HUES6 (cell line): Measurements from ENCODE around the gene NBEAL1.
"Not testable (repeated sequence)": the region's sequence is repeated elsewhere in the genome, so short reads cannot be mapped to it uniquely, and the experiment has no call there.

ENCODE experiments used
- H3K27ac ChIP-seq: 2 replicates; pipeline ENCODE4 v1.7.0; 2013; ENCODE audit warnings: low read depth, mild to moderate bottlenecking, low read length, inconsistent platforms
- H3K27me3 ChIP-seq: 2 replicates; pipeline ENCODE4 v1.6.1; 2013; ENCODE audit warnings: low read length; ENCODE audit not compliant: control insufficient read depth, insufficient read depth
- H3K36me3 ChIP-seq: 2 replicates; pipeline ENCODE4 v1.6.1; 2013; ENCODE audit warnings: low read length; ENCODE audit not compliant: control insufficient read depth, insufficient read depth
- H3K4me1 ChIP-seq: 2 replicates; pipeline ENCODE4 v1.6.1; 2013; ENCODE audit warnings: low read length; ENCODE audit not compliant: control insufficient read depth, insufficient read depth
- H3K4me3 ChIP-seq: 2 replicates; pipeline ENCODE4 v1.5.1; 2013; ENCODE audit warnings: low read depth, low read length
- H3K9ac ChIP-seq: one replicate; pipeline ENCODE4 v1.6.1; 2013; ENCODE audit warnings: mild to moderate bottlenecking, low read length
- H3K9me3 ChIP-seq: 2 replicates; pipeline ENCODE4 v1.6.1; 2013; ENCODE audit warnings: low read depth, low read length; ENCODE audit not compliant: control insufficient read depth, insufficient read depth

The NBEAL1 gene

DNA sequence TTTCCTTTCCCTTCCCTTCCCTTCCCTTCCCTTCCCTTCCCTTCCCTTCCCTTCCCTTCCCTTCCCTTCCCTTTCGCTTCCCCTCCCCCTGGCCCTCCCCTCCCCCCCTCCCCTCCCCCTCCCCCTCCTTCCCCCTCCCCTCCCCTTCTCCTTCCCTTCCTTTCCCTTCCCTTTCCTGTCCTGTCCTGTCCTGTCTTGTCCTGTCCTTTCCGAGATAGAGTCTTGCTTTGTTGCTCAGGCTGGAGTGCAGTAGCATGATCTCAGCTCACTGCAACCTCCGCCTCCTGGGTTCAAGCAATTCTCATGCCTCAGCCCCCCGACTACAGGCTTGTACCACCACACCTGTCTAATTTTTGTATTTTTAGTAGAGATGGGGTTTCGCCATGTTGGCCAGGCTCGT lies 24.5 kb downstream of the NBEAL1 start:
- not testable (repeated sequence) for H3K9me3 ChIP-seq, H3K36me3 ChIP-seq, H3K27ac ChIP-seq, H3K9ac ChIP-seq, H3K4me3 ChIP-seq, H3K4me1 ChIP-seq, H3K27me3 ChIP-seq

DNA sequence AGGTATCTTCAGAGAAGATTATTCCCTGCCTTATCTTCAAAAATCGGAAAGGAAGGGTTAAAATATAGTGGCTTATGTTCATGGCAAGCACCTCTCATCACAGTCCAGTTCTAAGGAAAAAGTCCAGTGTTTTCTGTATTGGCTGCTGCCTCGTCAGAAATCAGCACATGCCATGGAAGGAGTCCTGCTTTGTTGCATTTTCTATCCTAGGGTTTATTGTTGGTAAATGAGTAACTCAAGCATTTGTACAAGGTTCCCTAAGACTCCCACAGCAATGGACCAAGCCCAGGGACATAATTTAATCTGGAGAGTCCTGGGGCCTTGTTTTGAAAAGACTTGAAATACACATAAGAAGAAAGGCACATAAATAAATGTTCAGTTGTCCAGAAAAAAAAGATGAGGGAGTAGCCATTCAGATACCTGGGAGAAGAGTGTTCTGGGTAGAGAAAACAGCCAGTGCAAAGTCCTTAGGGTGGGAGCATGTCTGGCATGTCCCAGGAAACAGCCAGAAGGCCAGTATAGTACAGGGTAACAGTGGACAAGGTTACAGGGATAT lies 26.4 kb downstream of the NBEAL1 start:
- H3K27me3 ChIP-seq = no peaks in the 10 kb centered on the region
- no peaks in the 10 kb centered on the region for H3K4me1 ChIP-seq
- H3K4me3 ChIP-seq = no peak overlapping the region
- H3K36me3 ChIP-seq = peaks cover 9% of the 10 kb centered on the region; the same call in 1 of the 2 replicates
- no peak overlapping the region for H3K27ac ChIP-seq
- H3K9ac ChIP-seq = no peak overlapping the region
- H3K9me3 ChIP-seq = no peaks in the 10 kb centered on the region

DNA sequence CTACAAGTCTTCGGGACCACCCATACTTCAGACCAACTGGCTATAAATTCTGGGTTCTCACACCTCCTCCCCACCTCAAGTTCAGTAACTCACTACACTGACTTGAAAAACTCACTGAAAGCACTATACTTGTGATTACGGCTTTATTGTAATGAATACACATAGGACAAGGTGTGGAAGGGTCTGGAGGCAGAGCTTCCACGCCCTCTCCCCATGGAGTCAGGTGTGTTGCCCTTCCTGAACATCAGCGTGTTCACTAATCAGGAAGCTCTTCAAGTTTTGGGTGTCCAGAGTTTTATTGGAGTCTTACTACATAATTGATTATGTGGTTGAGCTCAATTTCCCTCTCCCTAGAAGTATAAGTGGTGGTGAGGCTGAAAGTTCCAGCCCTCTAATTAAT lies 27.5 kb downstream of the NBEAL1 start:
- H3K27ac ChIP-seq = no peak overlapping the region
- H3K9me3 ChIP-seq = no peaks in the 10 kb centered on the region
- no peaks in the 10 kb centered on the region for H3K27me3 ChIP-seq
- no peak overlapping the region for H3K4me3 ChIP-seq
- H3K9ac ChIP-seq = no peak overlapping the region
- H3K36me3 ChIP-seq = peaks cover 9% of the 10 kb centered on the region; the same call in 1 of the 2 replicates
- no peaks in the 10 kb centered on the region for H3K4me1 ChIP-seq

DNA sequence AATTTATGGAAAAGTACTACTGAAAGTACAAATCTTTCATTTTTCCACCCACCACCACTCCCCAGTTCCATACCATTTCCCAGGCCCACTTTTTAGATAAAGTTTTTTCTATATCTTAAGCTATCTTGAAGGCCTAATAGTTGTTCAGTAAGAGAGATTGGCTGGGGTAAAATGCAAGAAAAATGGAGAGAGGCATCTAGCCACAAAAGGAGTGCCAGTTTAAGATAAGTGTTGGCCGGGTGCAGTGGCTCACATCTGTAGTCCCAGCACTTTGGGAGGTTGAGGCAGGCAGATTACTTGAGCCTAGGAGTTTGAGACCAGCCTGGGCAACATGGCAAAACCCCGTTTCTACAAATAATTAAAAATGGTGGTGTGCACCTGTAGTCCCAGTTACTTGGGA lies 28.6 kb downstream of the NBEAL1 start:
- Histone ChIP-seq H3K27ac (no peak overlapping the region), H3K27me3 (no peaks in the 10 kb centered on the region), H3K4me3 (no peak overlapping the region), H3K9ac (no peak overlapping the region), H3K36me3 (peaks cover 9% of the 10 kb centered on the region; the same call in 1 of the 2 replicates), H3K9me3 (no peaks in the 10 kb centered on the region), H3K4me1 (no peaks in the 10 kb centered on the region)

DNA sequence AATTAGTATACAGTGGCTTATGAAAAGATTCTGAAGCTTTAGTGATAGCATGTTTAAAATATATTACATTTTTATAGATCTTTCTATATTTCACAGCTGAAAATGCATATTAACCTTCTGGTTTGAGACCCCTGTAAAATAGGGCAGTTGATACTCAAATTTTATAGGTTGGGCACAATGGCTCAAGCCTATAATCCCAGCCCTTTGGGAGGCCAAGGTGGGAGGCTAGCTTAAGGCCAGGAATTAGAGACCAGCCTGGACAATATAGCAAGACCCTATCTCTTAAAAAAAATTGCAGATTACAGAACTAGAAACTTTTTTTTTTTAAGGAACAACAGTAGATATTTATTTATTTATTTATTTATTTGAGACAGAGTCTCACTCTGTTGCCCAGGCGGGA lies 31.2 kb downstream of the NBEAL1 start:
- H3K4me3 ChIP-seq = no peak overlapping the region
- no peaks in the 10 kb centered on the region for H3K4me1 ChIP-seq
- H3K36me3 ChIP-seq = peaks cover 12% of the 10 kb centered on the region
- no peak overlapping the region for H3K9ac ChIP-seq
- H3K27me3 ChIP-seq = no peaks in the 10 kb centered on the region
- no peak overlapping the region for H3K27ac ChIP-seq
- no peaks in the 10 kb centered on the region for H3K9me3 ChIP-seq

DNA sequence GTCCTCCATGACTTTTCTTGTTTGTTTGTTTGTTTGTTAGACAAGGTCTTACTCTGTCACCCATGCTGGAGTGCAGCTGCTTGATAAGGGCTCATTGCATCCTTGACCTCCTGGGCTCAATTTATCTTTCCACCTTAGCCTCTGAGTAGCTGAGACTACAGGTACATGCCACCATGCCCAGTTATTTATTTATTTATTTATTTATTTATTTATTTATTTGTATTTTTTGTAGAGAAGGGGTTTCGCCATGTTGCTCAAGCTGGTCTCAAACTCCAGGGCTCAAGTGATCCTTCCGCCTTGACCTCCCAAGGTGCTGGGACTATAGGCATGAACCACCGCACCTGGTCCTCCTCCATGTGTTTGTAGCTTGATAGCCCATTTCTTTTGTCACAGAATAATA lies 37.9 kb downstream of the NBEAL1 start:
- Histone ChIP-seq H3K9ac (no peak overlapping the region), H3K27me3 (no peaks in the 10 kb centered on the region), H3K36me3 (peaks cover 7% of the 10 kb centered on the region), H3K9me3 (no peaks in the 10 kb centered on the region), H3K27ac (no peak overlapping the region), H3K4me3 (no peak overlapping the region), H3K4me1 (no peaks in the 10 kb centered on the region)

DNA sequence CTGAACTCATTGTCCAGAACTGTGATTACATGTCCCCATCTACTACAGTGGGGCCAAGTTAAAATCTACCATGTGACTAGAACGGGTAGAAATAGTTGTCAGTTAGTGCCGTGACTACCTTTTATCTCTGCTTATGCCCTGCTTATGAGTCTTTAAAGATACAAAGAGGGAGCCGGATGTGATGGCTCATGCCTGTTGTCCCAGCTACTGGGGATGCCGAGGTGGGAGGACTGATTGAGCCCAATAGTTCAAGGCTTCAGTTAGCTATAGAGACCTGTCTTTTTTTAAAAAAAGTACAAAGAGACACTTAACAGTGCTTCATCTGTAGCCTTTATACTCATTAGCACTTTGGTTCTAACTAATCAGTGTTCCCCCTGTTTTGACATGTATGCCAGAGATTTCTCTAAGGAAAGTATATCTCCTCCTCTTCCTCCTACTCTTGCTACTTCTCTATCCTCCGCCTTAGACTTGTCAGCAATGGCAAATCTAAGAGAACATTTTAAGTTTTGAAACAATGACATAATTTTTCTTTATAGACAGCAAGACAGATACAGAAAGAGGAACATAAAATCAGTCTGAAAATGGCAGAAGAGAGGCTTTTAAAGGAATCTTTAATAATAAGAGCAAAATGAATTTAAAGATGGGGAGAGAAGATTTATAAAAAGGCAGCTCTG lies 45.0 kb downstream of the NBEAL1 start:
- Histone ChIP-seq H3K27ac (no peak overlapping the region), H3K4me3 (no peak overlapping the region), H3K27me3 (no peaks in the 10 kb centered on the region), H3K9me3 (no peaks in the 10 kb centered on the region; the same call in 1 of the 2 replicates), H3K9ac (no peak overlapping the region), H3K36me3 (peaks cover 10% of the 10 kb centered on the region), H3K4me1 (peaks cover 7% of the 10 kb centered on the region; the same call in 1 of the 2 replicates)

DNA sequence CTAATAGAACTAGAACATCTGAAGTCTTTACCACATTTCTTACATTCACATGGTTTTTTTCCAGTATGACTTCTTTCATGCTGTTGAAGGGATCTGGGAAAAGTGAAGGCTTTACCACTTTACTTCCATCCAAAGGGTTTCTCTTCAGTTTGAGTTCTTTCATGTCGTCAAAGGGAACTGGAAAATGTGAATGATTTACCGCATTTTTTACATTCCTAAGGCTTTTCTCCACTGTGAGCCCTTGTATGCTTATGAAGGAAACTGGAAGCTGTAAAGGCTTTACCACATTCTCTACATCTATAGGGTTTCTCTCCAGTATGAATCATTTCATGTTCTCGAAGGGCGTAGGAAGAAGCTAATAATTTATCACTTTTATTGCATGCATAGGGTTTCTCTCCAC lies 46.7 kb downstream of the NBEAL1 start:
- Histone ChIP-seq H3K36me3 (peaks cover 10% of the 10 kb centered on the region), H3K9me3 (peaks cover 2% of the 10 kb centered on the region; the same call in 1 of the 2 replicates), H3K27me3 (no peaks in the 10 kb centered on the region), H3K4me1 (peaks cover 7% of the 10 kb centered on the region; the same call in 1 of the 2 replicates), H3K27ac (peak overlapping the region; percentile 56; the same call in 1 of the 2 replicates), H3K9ac (no peak overlapping the region), H3K4me3 (no peak overlapping the region)

DNA sequence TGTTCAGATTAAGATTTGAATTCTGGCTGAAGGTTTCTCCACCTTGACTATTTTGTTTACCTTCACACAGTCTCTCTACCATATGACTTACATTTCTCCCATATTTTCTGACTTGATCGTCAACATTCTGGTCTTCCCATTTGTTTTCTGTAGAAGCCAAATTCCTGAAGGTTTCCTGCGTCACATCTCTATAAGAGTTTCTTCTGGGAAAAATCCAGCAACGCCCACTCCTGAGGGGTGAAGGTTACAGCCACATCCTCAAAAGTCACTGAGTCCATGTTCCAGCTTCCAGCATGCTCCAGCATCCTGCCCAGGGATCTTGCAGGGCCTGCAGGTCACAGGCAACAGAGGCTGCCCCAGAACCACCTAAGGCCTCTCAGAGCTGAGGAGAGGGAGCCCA lies 47.5 kb downstream of the NBEAL1 start:
- Histone ChIP-seq H3K36me3 (peaks cover 10% of the 10 kb centered on the region), H3K9me3 (peaks cover 3% of the 10 kb centered on the region), H3K4me1 (peaks cover 7% of the 10 kb centered on the region; the same call in 1 of the 2 replicates), H3K27ac (peak overlapping the region; percentile 8; the same call in 1 of the 2 replicates), H3K9ac (no peak overlapping the region), H3K4me3 (no peak overlapping the region), H3K27me3 (no peaks in the 10 kb centered on the region)

DNA sequence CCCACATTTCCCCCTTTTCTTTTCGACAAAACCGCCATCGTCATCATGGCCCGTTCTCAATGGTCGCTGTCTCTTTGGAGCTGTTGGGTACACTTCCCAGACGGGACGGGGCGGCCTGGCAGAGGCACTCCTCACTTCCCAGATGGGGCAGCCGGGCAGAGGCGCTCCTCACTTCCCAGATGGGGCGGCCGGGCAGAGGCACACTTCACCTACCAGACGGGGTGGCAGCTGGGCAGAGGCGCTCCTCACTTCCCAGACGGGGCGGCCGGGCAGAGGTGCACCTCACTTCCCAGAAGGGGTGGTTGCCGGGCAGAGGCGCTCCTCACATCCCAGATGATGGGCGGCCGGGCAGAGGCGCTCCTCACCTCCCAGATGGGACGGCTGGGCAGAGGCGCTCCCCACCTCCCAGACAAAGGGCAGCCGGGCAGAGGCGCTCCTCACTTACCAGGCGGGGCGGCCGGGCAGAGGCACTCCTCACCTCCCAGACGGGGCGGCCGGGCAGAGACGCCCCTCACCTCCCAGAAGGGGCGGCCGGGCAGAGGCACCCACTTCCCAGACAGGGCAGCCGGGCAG lies 51.9 kb downstream of the NBEAL1 start:
- H3K4me3 ChIP-seq, H3K9ac ChIP-seq, H3K27me3 ChIP-seq, H3K27ac ChIP-seq, H3K4me1 ChIP-seq: not testable (repeated sequence)
- Histone ChIP-seq H3K36me3 (peaks cover 16% of the 10 kb centered on the region), H3K9me3 (peaks cover 10% of the 10 kb centered on the region)

DNA sequence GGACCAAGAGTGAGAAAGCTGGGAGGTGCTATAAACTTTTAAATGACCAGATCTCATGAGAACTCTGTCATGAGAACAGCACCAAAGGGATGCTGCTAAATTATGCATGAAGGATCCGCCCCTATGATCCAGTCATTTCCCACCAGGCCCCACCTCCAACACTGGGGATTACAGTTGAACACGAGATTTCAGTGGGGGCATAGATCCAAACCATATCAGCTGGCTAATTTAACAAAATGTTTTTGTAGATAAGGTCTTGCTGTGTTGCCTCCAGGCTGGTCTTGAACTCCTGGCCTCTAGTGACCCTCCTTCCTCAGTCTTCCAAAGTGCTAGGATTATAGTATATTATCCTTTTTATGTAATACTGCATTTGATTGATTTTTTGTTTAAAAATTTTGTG lies 56.0 kb downstream of the NBEAL1 start:
- Histone ChIP-seq H3K4me1 (no peaks in the 10 kb centered on the region), H3K4me3 (no peak overlapping the region), H3K27me3 (no peaks in the 10 kb centered on the region), H3K9me3 (peaks cover 8% of the 10 kb centered on the region), H3K27ac (no peak overlapping the region), H3K9ac (no peak overlapping the region), H3K36me3 (peaks cover 12% of the 10 kb centered on the region)
